Stimulated activated CD8-positive, alpha-beta memory T cell treated with anti-CD3 and anti-CD28 coated beads, Interleukin-4, amount 100 ng/mL, for 24 hours (primary cell): Measurements from ENCODE around the gene PTS.

Source experiments
- DNase-seq: peaks from one replicate; pipeline ENCODE4 v3.0.0-alpha.2; 2020; ENCODE audit warnings: low read depth

PTS gene

GRCh38 chr11:112265659-112266409 lies 39.6 kb downstream of the PTS start:
- DNase-seq, result no peak

DNA sequence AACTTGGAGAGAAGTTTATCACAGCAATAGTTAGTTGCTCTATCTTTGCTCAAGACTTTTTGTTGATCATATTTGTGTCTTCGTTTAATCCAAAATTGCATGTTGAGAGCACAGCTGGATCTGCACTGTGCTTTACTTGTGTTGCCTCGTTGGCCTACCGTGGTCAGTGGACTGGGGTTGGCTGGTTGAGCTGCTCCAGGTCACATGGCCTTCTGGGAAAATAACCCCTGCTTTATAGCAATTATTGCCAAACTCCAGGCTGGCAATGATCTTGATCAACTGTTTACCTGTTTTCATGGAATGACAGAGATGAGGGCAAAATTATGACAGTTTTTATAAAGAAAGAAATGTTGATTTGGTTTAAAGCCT lies 40.2 kb downstream of the PTS start:
- DNase-seq, result no peak

GRCh38 chr11:112267188-112267591 lies 41.0 kb downstream of the PTS start:
- DNase-seq, result no peak

DNA sequence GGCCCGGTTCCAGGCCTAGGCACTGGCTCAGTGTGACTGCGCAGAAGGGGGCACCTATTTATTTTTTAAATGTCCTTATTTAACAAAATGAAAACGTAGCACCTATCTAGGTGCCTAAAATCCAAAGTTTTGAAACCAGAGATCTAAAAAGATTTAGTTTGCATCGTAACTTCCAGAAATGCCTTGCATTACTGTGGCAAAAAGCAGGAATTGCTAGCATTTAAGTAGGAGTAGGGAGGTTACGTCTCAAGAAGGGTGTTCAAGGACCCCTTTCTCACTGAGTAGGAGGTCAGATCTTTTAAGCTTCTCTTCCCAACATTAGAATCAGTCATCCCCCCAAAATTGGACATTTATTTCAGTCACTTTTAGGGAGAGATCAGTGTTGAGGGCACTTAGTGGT lies 42.2 kb downstream of the PTS start:
- no peak for DNase-seq

DNA sequence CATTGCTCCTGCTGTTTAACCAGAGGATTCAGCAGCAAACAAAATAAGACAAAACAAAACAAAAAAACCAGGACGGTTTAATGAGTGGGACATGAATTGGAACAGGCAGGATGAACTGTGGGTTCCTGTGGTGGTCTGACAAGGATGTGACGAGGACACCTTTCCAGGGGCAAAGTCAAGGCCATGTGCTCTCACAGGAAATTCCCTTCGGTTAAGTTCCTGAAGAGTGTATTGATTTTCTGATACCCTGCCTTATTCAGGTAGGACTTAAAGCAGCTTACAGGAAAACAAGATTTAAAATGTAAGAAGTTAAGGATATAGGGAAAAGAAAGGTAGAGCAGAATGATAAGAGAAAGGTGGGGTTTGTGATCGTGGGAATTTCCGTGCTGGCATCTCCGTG lies 42.9 kb downstream of the PTS start:
- no peak for DNase-seq

DNA sequence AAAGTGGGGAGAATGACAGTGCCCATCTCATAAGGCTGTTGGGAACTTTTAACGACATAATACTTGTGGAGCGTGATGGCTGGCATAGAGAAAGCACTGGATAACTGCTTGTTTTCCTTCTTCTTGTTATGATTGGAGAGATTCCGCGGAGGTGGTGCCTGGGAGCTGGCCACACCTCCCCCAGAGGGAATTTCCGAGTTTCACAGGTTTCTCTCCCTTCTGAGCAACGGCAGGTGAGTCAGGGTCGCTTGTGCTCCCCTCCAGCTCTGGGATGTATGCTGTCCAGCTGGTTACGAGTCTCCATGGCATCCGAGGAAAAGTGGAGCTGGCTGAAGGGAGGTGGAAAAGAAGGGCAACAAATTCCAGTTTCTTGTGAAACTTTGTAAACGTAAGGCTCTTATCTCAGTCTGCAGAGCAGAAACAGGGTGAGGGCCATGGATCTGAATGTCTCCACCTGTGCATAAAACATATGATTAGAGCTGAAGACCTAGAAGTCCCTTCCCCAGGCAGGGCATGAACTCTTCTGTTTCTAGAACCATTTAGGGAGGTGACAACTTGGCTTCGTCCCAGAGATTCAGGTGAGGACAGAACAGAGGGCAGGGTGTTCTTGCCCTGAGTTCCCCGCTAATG lies 44.4 kb downstream of the PTS start:
- no peak for DNase-seq

DNA sequence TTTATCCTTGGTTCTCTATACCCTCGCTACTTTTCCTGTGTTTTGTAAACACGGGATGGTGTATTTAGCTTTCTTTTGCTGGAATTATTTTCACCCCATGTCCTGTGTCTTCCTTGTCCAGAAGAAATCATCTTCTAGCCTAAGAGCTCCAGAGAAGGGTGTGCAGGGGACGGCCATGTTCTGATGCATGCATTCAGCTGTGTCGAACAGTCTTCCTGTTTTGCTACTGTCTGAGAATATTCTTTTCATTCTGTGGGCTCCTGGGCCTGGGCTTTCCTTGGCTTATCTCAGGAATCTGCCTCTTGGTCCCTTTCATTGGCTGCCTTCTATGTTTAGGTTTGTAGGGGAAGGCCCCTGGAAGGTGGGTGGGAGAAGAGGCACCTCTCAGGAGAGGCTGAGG lies 45.0 kb downstream of the PTS start:
- no peak for DNase-seq

- DNase-seq, result no peak
These were observed 46.8 kb downstream of the PTS start for GRCh38 chr11:112273066-112273465.

- DNase-seq, result no peak
These were observed 48.0 kb downstream of the PTS start for GRCh38 chr11:112274007-112274783.

DNA sequence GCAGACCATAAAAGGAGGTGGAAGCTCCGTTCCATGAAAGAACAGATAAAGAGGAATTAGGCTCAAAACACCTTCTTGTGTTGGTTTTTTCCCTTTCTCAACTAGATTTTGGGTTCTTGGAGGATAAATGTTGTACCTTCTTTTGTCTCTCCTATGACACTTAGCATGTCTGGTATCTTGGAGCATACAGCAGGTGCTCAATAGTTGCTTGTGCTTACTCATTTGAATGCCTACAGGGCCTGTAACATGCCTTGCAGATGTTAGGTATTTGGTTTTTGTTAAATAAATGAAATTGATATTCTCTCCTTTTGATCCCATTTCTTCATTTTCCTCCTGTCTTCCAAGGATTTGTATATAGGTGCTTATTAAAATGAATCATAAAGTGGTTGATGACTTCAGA lies 50.8 kb downstream of the PTS start:
- DNase-seq, result no peak

DNA sequence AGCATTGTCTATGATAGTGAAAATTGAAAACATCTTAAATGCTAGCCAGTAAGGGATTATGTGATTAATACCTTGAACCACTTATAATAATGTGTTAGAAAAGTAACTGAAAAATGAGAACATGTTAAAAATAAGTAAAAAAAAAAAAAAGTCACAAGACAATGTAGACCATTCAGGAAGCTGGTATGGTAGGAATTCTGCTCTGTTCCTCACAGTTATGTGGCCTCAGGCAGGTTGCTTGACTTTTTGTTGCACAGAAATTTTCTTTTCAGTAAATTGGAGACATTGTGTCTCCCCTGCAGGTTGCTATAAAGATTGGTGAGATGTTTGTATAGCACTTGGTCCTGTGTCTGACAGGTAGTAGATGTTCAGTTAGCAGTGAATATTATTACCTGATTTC lies 51.7 kb downstream of the PTS start:
- no peak for DNase-seq

- DNase-seq, result no peak
These were observed 52.6 kb downstream of the PTS start for GRCh38 chr11:112278803-112279202.

DNA sequence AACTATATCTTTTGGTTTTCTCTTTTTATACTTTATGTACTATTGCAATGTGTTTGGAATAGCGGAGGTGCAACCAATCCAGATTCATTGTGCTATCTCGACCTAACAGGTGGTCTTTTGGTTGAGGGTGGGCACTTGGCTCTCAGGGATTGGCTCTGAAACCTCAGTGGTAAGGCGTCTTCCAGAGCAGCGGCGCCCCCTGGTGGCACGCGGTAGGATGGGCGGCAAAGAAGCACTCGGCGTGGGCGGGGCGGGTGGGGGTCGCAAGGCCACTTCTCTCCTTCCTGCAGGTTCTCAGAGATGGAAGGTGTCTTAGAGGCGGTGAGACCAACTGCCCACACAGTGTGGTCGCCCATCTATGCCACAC lies 53.7 kb downstream of the PTS start:
- DNase-seq, result peak; percentile 62

DNA sequence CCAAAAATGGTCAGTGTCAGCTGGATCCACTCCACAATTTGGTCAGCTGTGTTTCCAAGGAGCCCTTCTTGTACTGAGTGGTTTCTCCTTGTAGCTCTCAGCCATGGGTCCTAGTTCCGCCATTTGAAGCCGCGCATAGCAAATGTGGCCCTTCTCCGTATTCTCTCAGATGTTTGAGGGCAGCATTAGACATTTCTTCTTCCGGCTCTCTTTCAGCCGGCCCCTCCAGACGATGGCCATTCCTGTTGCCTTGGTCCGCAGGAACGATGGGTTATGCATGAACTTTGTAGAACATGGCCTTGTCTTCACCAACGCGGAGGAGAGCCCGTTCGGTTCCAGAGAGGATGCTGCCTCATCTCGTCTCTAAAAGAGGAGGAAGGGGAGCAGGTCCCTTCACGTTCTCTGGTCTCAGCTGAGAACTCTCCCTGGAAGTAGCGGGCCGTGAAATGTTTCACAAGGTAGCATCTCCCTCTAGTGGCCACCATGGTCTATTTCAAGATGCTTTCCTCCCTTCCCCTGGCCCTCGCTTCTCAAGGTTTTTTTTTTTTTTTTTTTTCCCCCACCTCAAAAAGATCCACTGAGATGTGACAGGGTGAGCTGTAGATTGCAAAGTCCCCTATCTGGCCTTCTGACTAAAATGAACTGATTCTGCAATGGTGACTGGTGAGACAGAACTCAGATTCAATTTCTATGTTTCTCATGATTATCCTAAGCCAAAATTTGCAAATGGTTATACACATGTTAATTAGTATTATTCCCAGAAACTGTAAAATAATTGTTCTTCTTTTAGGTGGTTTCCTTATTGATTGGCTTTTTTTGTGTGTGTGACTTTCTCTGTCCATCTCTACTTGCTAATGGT lies 54.3 kb downstream of the PTS start:
- peak; percentile 30 for DNase-seq

DNA sequence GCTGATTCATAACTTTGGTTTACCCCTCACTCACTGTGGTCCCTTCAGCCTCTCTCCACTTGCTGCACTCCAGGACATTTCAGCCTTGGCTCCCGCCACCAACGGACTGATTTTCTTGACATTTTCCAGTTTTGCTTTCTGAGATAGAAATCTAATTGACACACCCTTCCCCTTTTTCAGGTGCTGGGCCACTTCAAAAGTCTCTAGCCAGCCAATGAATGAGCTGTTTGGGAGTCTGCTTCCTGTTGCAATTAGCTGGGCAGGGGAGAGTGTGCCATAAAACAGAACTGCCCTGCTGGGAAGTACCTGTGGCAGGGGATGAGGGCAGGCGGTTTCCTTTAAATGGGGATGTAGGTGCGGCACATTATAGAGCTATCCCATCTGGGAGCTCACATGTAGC lies 55.5 kb downstream of the PTS start:
- DNase-seq, result no peak
